Activated CD4-positive, alpha-beta T cell treated with anti-CD3 and anti-CD28 coated beads, Interleukin-2, amount 10 ng/mL, durations not matched to agents 24 days and 14 days (primary cell): Measurements from ENCODE around the gene EFCAB13. TPM values are rescaled to one million over a fixed set of nuclear protein-coding genes. Genes with fewer than 3 reads are reported as not detected.
"Not testable (repeated sequence)": the region's sequence is repeated elsewhere in the genome, so short reads cannot be mapped to it uniquely, and the experiment has no call there.

Experiments
- DNase-seq: peaks from one replicate; pipeline ENCODE4 v3.0.0; 2022
- H3K27ac Mint-ChIP-seq: one replicate; pipeline ENCODE4 v1.8.0; 2022; ENCODE audit warnings: mild to moderate bottlenecking, mixed read lengths
- H3K27me3 Mint-ChIP-seq: one replicate; pipeline ENCODE4 v1.8.0; 2022; ENCODE audit warnings: mixed read lengths
- H3K36me3 Mint-ChIP-seq: one replicate; pipeline ENCODE4 v1.8.0; 2022; ENCODE audit warnings: low read depth, mild to moderate bottlenecking, mixed read lengths
- H3K4me1 Mint-ChIP-seq: one replicate; pipeline ENCODE4 v1.8.0; 2021; ENCODE audit warnings: mixed read lengths
- H3K4me3 Mint-ChIP-seq: one replicate; pipeline ENCODE4 v1.8.0; 2022; ENCODE audit warnings: mild to moderate bottlenecking, moderate library complexity, mixed read lengths
- H3K9me3 Mint-ChIP-seq: one replicate; pipeline ENCODE4 v1.8.0; 2021; ENCODE audit warnings: mixed read lengths
- intact Hi-C: fragments of 100-400 bp; cut with micrococcal nuclease; formaldehyde crosslinking; loops from one replicate; pipeline ENCODE4 v1.15.1; 2023
- total RNA-seq: library from RNA; stranded (reverse); gene quantifications from 2 replicates; pipeline ENCODE4 v1.2.3, GENCODE V29; 2022

The EFCAB13 gene
- total RNA-seq, 1 donor from 2014 or later: 1.1 TPM

- intact Hi-C loops: no loop called here
These were observed 147.1 kb downstream of the EFCAB13 start for GRCh38 chr17:47470836-47471235.

GRCh38 chr17:47472073-47472472, 148.3 kb downstream of the EFCAB13 start:
- H3K4me3 Mint-ChIP-seq, intact Hi-C loops, DNase-seq, H3K27me3 Mint-ChIP-seq, H3K27ac Mint-ChIP-seq, H3K36me3 Mint-ChIP-seq, H3K9me3 Mint-ChIP-seq, H3K4me1 Mint-ChIP-seq: not testable (repeated sequence)

More at GRCh38 chr17:47470836-47471235, 147.1 kb downstream of the EFCAB13 start:
- no peak for DNase-seq
- Mint-ChIP-seq H3K27me3 (no peaks in the 10 kb centered on the region), H3K4me3 (no peak overlapping the region), H3K9me3 (no peaks in the 10 kb centered on the region), H3K4me1 (no peaks in the 10 kb centered on the region), H3K36me3 (peaks cover 5% of the 10 kb centered on the region), H3K27ac (no peak overlapping the region)

Other genes starting within 250 kb of the EFCAB13 start
- 95.4 and 101 TPM in 2 replicates for gene CDC27, start 134.7 kb upstream of the EFCAB13 start, total RNA-seq
- not detected in 2 replicates for gene MYL4, start 114.6 kb upstream of the EFCAB13 start, total RNA-seq
- gene ITGB3, start 70.1 kb upstream of the EFCAB13 start, total RNA-seq: not detected in 2 replicates
- gene NPEPPS, start 207.2 kb downstream of the EFCAB13 start, total RNA-seq: 110 and 112 TPM in 2 replicates